IgD-negative memory B cell (primary cell): Measurements from ENCODE around the gene QARS1. TPM values are rescaled to one million over a fixed set of nuclear protein-coding genes. Genes with fewer than 3 reads are reported as not detected.

ENCODE experiments used
- polyA plus RNA-seq: library from polyadenylated mRNA; unstranded; fragments of 300-500 nt; fragmentation: Illumina TruSeq; gene quantifications from one replicate; pipeline ENCODE4 v1.2.3, GENCODE V29; 2021

Gene QARS1
- polyA plus RNA-seq, 1 donor from 2014 or later = 117 TPM

Other genes starting within 250 kb of the QARS1 start
- 13.7 TPM for gene SLC25A20, start 205.9 kb downstream of the QARS1 start, polyA plus RNA-seq
- 88.4 TPM for gene ARIH2, start 185.9 kb downstream of the QARS1 start, polyA plus RNA-seq
- gene P4HTM, start 114.5 kb downstream of the QARS1 start, polyA plus RNA-seq = 20.4 TPM
- gene WDR6, start 97.4 kb downstream of the QARS1 start, polyA plus RNA-seq = 81.4 TPM
- 25.4 TPM for gene DALRD3, start 86.2 kb downstream of the QARS1 start, polyA plus RNA-seq
- 188 TPM for gene NDUFAF3, start 82.6 kb downstream of the QARS1 start, polyA plus RNA-seq
- 96.7 TPM for gene IMPDH2, start 75.4 kb downstream of the QARS1 start, polyA plus RNA-seq
- 23.6 TPM for gene QRICH1, start 10.7 kb downstream of the QARS1 start, polyA plus RNA-seq
- gene USP19, start 16.1 kb upstream of the QARS1 start, polyA plus RNA-seq = 23.5 TPM
- gene LAMB2, start 28.3 kb upstream of the QARS1 start, polyA plus RNA-seq = not detected
- 1.7 TPM for gene CCDC71, start 61.6 kb upstream of the QARS1 start, polyA plus RNA-seq
- 0.54 TPM for gene KLHDC8B, start 66.8 kb upstream of the QARS1 start, polyA plus RNA-seq
- gene C3orf62, start 172.5 kb upstream of the QARS1 start, polyA plus RNA-seq = 1.5 TPM
- 55.0 TPM for gene USP4, start 235.3 kb upstream of the QARS1 start, polyA plus RNA-seq